HG03066 (cell line): Measurements from ENCODE around the gene SYCE3.
"Not testable (repeated sequence)": the region's sequence is repeated elsewhere in the genome, so short reads cannot be mapped to it uniquely, and the experiment has no call there.

Experiments used
- ATAC-seq: cut with Tn5 transposase; IDR thresholded peaks from one replicate; pipeline ENCODE4 v1.9.1; 2021; ENCODE audit warnings: low read depth; ENCODE audit not compliant: unreplicated experiment

SYCE3 gene

GRCh38 chr22:50551160-50551752, 11.5 kb downstream of the SYCE3 start:
- ATAC-seq, result no peak

GRCh38 chr22:50550395-50550794, 12.3 kb downstream of the SYCE3 start:
- ATAC-seq, result no peak

- ATAC-seq, result no peak
Observed at GRCh38 chr22:50548921-50549790, 13.6 kb downstream of the SYCE3 start.

GRCh38 chr22:50548040-50548920, 14.4 kb downstream of the SYCE3 start:
- ATAC-seq, result no peak

- ATAC-seq, result no peak
Observed at GRCh38 chr22:50547263-50547985, 15.3 kb downstream of the SYCE3 start.

- no peak for ATAC-seq
Observed at GRCh38 chr22:50546326-50547262, 16.1 kb downstream of the SYCE3 start.

- no peak for ATAC-seq
Observed at GRCh38 chr22:50545522-50546325, 17.0 kb downstream of the SYCE3 start, which contains the start of gene KLHDC7B. TSS of gene KLHDC7B (plus strand) at chr22:50545899. CDS start at chr22:50546244, 345 bp downstream.

GRCh38 chr22:50544746-50545253, 17.9 kb downstream of the SYCE3 start:
- no peak for ATAC-seq

GRCh38 chr22:50544078-50544745, 18.5 kb downstream of the SYCE3 start:
- ATAC-seq, result no peak

GRCh38 chr22:50542416-50542927, 20.2 kb downstream of the SYCE3 start:
- no peak for ATAC-seq

- ATAC-seq, result not testable (repeated sequence)
Observed at GRCh38 chr22:50541667-50542026, 21.1 kb downstream of the SYCE3 start.

GRCh38 chr22:50540381-50540780, 22.3 kb downstream of the SYCE3 start:
- ATAC-seq, result no peak

- no peak for ATAC-seq
Observed at GRCh38 chr22:50537765-50538164, 25.0 kb downstream of the SYCE3 start.

- ATAC-seq, result no peak
Observed at GRCh38 chr22:50536226-50536625, 26.5 kb downstream of the SYCE3 start.

- ATAC-seq, result no peak
Observed at GRCh38 chr22:50535113-50535512, 27.6 kb downstream of the SYCE3 start.

- ATAC-seq, result not testable (repeated sequence)
Observed at GRCh38 chr22:50533856-50534711, 28.6 kb downstream of the SYCE3 start.
